ENCODE data around the gene NHEJ1. TPM values are rescaled to one million over a fixed set of nuclear protein-coding genes. Genes with fewer than 3 reads are reported as not detected.

The NHEJ1 gene
- total and polyA plus RNA-seq, 2 of the 13 experiments (the other 11 are each of a cell fraction or from before 2014, with no cell fraction given): 30.0 to 30.7 TPM

GRCh38 chr2:219057709-219058540 lies 102.7 kb downstream of the NHEJ1 start (continued):
- TF ChIP-seq, protein P1, sequence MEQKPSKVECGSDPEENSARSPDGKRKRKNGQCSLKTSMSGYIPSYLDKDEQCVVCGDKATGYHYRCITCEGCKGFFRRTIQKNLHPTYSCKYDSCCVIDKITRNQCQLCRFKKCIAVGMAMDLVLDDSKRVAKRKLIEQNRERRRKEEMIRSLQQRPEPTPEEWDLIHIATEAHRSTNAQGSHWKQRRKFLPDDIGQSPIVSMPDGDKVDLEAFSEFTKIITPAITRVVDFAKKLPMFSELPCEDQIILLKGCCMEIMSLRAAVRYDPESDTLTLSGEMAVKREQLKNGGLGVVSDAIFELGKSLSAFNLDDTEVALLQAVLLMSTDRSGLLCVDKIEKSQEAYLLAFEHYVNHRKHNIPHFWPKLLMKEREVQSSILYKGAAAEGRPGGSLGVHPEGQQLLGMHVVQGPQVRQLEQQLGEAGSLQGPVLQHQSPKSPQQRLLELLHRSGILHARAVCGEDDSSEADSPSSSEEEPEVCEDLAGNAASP (CRISPR knock-in tag; IDR thresholded peaks at IDR 0.05; ENCODE audit: borderline replicate concordance): peak; percentile 67; the same call in 1 of the 2 replicates
- TF ChIP-seq RFX1 (IDR thresholded peaks at IDR 0.05): no peak
- no peak for TF ChIP-seq ZNF569 (CRISPR knock-in tag; IDR thresholded peaks at IDR 0.05; ENCODE audit: borderline replicate concordance)
- TF ChIP-seq NR1H2 (CRISPR knock-in tag; IDR thresholded peaks at IDR 0.05; ENCODE audit: borderline replicate concordance, low read depth): no peak; the same call in 1 of the 2 replicates
- no peak for TF ChIP-seq SOX6 (IDR thresholded peaks at IDR 0.05)
- peak; percentile 64; the same call in 1 of the 2 replicates for TF ChIP-seq SOX6 (CRISPR knock-in tag; IDR thresholded peaks at IDR 0.05)
- TF ChIP-seq CCDC6 (CRISPR knock-in tag; IDR thresholded peaks at IDR 0.05): no peak
- TF ChIP-seq RFXAP (CRISPR knock-in tag; IDR thresholded peaks at IDR 0.05; ENCODE audit: borderline replicate concordance): no peak
- no peak for TF ChIP-seq ZMYM3 (CRISPR knock-in tag; IDR thresholded peaks at IDR 0.05)
- TF ChIP-seq POGK (CRISPR knock-in tag; conservative IDR thresholded peaks at IDR 0.05): peak; percentile 62; the same call in 1 of the 2 replicates
- TF ChIP-seq RARA (CRISPR knock-in tag; IDR thresholded peaks at IDR 0.05): 0 out of 2 replicates have a peak, but pooled peaks have one; percentile 19
- no peak for TF ChIP-seq DDIT3 (CRISPR knock-in tag; IDR thresholded peaks at IDR 0.05)
- TF ChIP-seq PRMT3 (CRISPR knock-in tag; IDR thresholded peaks at IDR 0.05; ENCODE audit: borderline replicate concordance, low read depth): no peak
- peak; percentile 94; the same call in 1 of the 2 replicates for TF ChIP-seq ZNF580 (CRISPR knock-in tag; IDR thresholded peaks at IDR 0.05; ENCODE audit: borderline replicate concordance, low read depth)
- TF ChIP-seq, protein P2, sequence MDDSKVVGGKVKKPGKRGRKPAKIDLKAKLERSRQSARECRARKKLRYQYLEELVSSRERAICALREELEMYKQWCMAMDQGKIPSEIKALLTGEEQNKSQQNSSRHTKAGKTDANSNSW (CRISPR knock-in tag; IDR thresholded peaks at IDR 0.05; ENCODE audit: borderline replicate concordance): no peak; the same call in 1 of the 2 replicates
- no peak for TF ChIP-seq PAWR (CRISPR knock-in tag; IDR thresholded peaks at IDR 0.05; ENCODE audit: borderline replicate concordance)
- TF ChIP-seq KMT2A (CRISPR knock-in tag; IDR thresholded peaks at IDR 0.05): no peak; the same call in 1 of the 2 replicates
- no peak for TF ChIP-seq PHF20 (CRISPR knock-in tag; IDR thresholded peaks at IDR 0.05)
- no peak for TF ChIP-seq ZKSCAN1 (IDR thresholded peaks at IDR 0.05; ENCODE audit: low read length)
- no peak for TF ChIP-seq SUZ12 (IDR thresholded peaks at IDR 0.05; ENCODE audit: low read depth, low read length)
- no peak for TF ChIP-seq XBP1 (CRISPR knock-in tag; IDR thresholded peaks at IDR 0.05)
- no peak for TF ChIP-seq ZNF570 (CRISPR knock-in tag; IDR thresholded peaks at IDR 0.05; ENCODE audit: borderline replicate concordance)
- TF ChIP-seq ZNF772 (CRISPR knock-in tag; IDR thresholded peaks at IDR 0.05): peak; percentile 59; the same call in 1 of the 2 replicates
- no peak for TF ChIP-seq ZNF24 (IDR thresholded peaks at IDR 0.05)
- TF ChIP-seq KDM5A (IDR thresholded peaks at IDR 0.05; ENCODE audit: borderline replicate concordance, low read length): no peak
- TF ChIP-seq EZH2 (conservative IDR thresholded peaks at IDR 0.05; ENCODE audit: low read depth, low read length): no peak
- TF ChIP-seq NR2F1 (CRISPR knock-in tag; IDR thresholded peaks at IDR 0.05): no peak; a peak in 1 of 4 replicates
- TF ChIP-seq ZNF776 (CRISPR knock-in tag; IDR thresholded peaks at IDR 0.05): peak; percentile 50

All from HepG2 (cell line).